ENCODE results near the gene ANKS3. TPM values are rescaled to one million over a fixed set of nuclear protein-coding genes. Genes with fewer than 3 reads are reported as not detected.
A peak's percentile ranks its signal among the peaks of the same experiment; 100 is the strongest.

Gene ANKS3, protein sequence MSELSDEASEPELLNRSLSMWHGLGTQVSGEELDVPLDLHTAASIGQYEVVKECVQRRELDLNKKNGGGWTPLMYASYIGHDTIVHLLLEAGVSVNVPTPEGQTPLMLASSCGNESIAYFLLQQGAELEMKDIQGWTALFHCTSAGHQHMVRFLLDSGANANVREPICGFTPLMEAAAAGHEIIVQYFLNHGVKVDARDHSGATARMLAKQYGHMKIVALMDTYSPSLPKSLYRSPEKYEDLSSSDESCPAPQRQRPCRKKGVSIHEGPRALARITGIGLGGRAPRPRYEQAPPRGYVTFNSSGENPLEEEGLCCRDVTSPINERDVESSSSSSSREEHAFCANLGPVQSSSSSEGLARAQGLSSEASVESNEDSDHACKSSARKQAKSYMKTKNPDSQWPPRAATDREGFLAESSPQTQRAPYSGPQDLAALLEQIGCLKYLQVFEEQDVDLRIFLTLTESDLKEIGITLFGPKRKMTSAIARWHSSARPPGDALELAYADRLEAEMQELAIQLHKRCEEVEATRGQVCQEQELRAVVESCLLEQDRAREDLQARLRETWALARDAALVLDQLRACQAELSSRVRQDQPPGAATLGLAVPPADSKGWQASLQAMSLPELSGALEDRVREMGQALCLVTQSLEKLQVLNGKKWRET
- polyA plus RNA-seq (2013, experiment 1 of 2), result 12.6 TPM
- polyA plus RNA-seq (2013, experiment 2 of 2), result 12.7 TPM

DNA sequence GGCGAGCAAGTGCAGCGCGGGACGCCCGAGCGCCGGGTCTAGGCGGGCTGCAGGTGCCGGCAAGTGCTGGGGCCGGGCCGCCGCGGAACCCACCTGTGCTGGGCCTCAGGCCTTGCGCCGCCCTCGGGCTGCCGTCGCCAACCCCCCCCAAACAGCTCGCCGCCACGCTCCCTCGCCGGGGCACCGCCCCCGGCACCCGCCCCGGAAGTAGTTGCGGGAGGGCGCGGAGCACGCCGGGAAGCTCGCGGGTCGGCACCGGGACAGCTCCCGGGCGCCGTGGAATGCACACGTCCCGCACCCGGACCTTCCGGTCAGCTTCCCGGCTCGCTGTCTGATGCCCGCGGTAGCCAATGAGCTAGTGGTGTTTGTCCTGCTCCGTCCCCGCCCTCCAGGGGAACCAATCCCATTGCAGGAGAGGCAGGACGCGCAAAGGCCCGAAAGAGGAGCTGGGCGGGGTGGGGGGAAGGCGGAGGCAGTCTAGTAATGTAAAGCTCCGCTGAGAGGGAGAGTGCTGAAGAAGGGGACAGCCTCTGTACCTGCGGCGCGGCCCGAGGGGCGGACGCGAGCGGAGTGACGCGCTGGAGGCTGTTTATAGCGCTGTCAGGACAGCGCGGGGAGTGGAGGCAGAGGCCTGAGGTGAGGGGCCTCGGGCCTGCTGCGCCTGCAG lies at the start of gene ANKS3, which contains the start of gene DNAAF8:
Gene ANKS3, minus strand, starts transcription at position 209 of the 667 bp plus-strand sequence. CDS start 4,122 bp downstream, outside the sequence.
Gene DNAAF8, plus strand, starts transcription at position 475 of the 667 bp plus-strand sequence. CDS start 1,978 bp downstream, outside the sequence.
- peak within 1 kb of the TSS; percentile 85 for H3K4me3 ChIP-seq (ENCODE audit: low read length)
- no peaks in the 10 kb centered on the region for H3K27me3 ChIP-seq (ENCODE audit: insufficient read depth, low read length)
- no peaks in the 10 kb centered on the region for H3K9me3 ChIP-seq (ENCODE audit: insufficient read depth, low read depth, low read length)
- no peaks in the 10 kb centered on the region; the same call in 1 of the 2 replicates for H3K4me1 ChIP-seq (ENCODE audit: insufficient read depth, low read length)
- peak within 1 kb of the TSS; percentile 83 for H3K9ac ChIP-seq (ENCODE audit: low read depth, low read length)
- H3K36me3 ChIP-seq (ENCODE audit: insufficient read depth, low read length), result peaks cover 17% of the 10 kb centered on the region
- H3K27ac ChIP-seq (ENCODE audit: low read depth, low read length), result peak within 1 kb of the TSS; percentile 86
- WGBS, result under 1% methylated on average over 70 of the region's 70 CpGs

DNA sequence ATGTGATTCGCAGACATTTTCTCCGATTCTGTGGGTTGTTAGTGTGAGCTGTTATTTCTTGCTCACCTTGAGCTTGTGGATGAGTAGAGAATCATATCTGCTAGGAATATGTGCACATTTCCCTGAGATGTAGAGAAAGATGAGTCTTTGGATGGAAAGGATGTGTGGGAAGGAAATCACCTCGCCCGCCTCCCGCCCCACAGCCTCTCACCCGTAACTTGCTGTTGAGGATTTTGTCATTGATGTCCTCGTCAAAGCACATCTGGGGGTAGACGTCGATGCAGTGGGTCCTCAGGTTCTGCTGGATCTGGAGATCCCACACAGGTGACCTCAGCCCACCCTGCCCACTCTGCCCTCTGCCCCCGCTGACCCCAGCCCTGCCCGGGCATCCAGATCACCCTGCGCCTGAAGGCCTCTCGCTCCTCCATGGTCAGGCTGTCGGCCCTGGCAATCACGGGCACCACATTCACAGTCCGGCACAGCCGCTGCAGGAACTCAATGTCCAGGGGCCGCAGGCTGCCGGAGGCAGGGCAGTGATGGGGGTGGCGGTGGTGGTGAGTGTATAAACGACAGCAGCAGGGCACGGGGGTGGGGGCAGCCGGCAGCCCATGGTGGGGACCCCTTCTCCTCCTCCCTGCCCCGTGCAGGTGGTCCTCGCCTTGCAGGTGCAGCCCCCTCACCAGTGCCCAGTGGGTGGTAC lies 49.3 kb upstream of the ANKS3 start:
- no peak overlapping the region for H3K4me3 ChIP-seq (ENCODE audit: low read length)
- WGBS, result 95% methylated on average over 25 of the region's 25 CpGs

DNA sequence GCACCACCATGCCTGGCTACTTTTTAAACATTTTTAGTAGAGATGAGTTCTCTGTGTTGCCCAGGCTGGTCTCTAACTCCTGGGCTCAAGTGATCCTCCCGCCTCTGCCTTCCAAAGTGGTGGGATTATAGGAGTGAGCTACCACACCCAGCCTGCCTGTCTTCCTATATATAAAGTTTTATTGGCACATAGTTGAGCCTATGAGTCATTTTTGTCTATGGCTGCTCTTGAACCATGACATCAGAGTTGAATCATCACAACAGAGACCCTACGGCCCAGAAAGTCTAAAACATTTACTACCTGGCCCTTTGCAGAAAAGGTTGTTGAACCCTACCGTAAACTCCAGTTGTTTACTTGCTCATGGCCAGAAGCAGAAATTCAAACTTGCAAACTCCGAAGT lies 46.2 kb upstream of the ANKS3 start:
- Histone ChIP-seq H3K27me3 (ENCODE audit: insufficient read depth, low read length) (no peaks in the 10 kb centered on the region), H3K9me3 (ENCODE audit: insufficient read depth, low read depth, low read length) (no peaks in the 10 kb centered on the region; the same call in 1 of the 2 replicates), H3K9ac (ENCODE audit: low read depth, low read length) (no peak overlapping the region), H3K27ac (ENCODE audit: low read depth, low read length) (no peak overlapping the region), H3K4me1 (ENCODE audit: insufficient read depth, low read length) (no peaks in the 10 kb centered on the region), H3K36me3 (ENCODE audit: insufficient read depth, low read length) (no peaks in the 10 kb centered on the region), H3K4me3 (ENCODE audit: low read length) (no peak overlapping the region)
- 87% methylated on average over 4 of the region's 4 CpGs for WGBS

More for the DNA sequence above, 49.3 kb upstream of the ANKS3 start:
- Histone ChIP-seq H3K36me3 (ENCODE audit: insufficient read depth, low read length) (no peaks in the 10 kb centered on the region), H3K9ac (ENCODE audit: low read depth, low read length) (no peak overlapping the region), H3K27me3 (ENCODE audit: insufficient read depth, low read length) (no peaks in the 10 kb centered on the region), H3K4me1 (ENCODE audit: insufficient read depth, low read length) (peaks cover 8% of the 10 kb centered on the region), H3K9me3 (ENCODE audit: insufficient read depth, low read depth, low read length) (no peaks in the 10 kb centered on the region), H3K27ac (ENCODE audit: low read depth, low read length) (no peak overlapping the region)

DNA sequence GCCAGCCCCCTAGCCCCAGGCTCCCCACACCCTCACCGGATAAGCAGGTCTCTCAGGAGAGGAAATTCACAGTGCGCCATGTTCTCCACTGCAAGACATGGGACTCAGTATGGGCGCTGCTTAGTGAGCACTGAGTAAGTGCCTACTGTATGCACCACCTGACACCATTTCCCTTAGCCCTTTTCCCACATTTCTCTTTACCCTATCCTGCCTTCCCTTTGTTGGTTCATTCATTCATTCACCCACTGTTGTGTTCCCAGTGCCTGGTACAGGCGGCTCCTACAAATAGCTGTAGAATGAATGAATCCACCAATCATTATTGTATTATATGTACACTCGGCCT lies 44.0 kb upstream of the ANKS3 start:
- Histone ChIP-seq H3K4me1 (ENCODE audit: insufficient read depth, low read length) (no peaks in the 10 kb centered on the region), H3K27me3 (ENCODE audit: insufficient read depth, low read length) (no peaks in the 10 kb centered on the region), H3K9me3 (ENCODE audit: insufficient read depth, low read depth, low read length) (no peaks in the 10 kb centered on the region; the same call in 1 of the 2 replicates), H3K4me3 (ENCODE audit: low read length) (no peak overlapping the region), H3K36me3 (ENCODE audit: insufficient read depth, low read length) (no peaks in the 10 kb centered on the region), H3K27ac (ENCODE audit: low read depth, low read length) (no peak overlapping the region), H3K9ac (ENCODE audit: low read depth, low read length) (no peak overlapping the region)
- WGBS, result 94% methylated on average over 5 of the region's 5 CpGs

DNA sequence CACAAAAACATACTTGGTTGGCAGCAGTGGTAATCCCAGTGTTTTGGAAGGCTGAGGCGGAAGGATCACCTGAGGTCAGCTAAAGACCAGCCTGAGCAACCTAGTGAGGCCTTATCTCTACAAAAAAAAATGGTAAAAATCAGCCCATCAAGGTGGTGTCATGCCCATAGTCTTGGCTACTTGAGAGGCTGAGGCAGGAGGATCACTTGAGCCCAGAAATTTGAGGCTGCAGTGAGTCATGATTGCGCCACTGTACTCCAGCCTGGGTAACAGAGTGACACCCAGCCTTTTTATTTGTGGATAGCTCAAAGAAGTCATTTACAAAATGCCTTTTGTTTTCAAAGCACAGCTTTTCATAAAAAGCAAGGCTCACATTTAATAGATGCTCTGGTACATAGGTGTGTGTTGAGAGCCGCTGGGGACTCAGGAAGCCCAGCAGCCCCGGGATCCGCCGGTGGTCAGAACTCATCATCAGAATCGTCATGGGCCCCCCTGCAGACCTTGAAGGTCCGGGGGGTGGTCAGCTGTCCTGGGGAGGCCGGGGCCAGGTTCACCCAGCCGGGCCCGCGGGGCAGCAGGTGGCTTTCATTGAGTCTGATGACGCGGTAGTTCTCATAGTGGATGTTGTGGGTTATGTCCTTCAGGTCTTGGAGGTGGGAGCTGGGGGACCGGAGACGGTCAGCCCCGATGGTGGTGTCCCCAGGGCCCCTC lies 43.4 kb upstream of the ANKS3 start:
- no peak overlapping the region for H3K4me3 ChIP-seq (ENCODE audit: low read length)
- H3K27ac ChIP-seq (ENCODE audit: low read depth, low read length), result no peak overlapping the region
- no peak overlapping the region for H3K9ac ChIP-seq (ENCODE audit: low read depth, low read length)
- H3K4me1 ChIP-seq (ENCODE audit: insufficient read depth, low read length), result no peaks in the 10 kb centered on the region
- 89% methylated on average over 17 of the region's 17 CpGs for WGBS
- no peaks in the 10 kb centered on the region for H3K27me3 ChIP-seq (ENCODE audit: insufficient read depth, low read length)
- no peaks in the 10 kb centered on the region; the same call in 1 of the 2 replicates for H3K9me3 ChIP-seq (ENCODE audit: insufficient read depth, low read depth, low read length)
- H3K36me3 ChIP-seq (ENCODE audit: insufficient read depth, low read length), result no peaks in the 10 kb centered on the region

DNA sequence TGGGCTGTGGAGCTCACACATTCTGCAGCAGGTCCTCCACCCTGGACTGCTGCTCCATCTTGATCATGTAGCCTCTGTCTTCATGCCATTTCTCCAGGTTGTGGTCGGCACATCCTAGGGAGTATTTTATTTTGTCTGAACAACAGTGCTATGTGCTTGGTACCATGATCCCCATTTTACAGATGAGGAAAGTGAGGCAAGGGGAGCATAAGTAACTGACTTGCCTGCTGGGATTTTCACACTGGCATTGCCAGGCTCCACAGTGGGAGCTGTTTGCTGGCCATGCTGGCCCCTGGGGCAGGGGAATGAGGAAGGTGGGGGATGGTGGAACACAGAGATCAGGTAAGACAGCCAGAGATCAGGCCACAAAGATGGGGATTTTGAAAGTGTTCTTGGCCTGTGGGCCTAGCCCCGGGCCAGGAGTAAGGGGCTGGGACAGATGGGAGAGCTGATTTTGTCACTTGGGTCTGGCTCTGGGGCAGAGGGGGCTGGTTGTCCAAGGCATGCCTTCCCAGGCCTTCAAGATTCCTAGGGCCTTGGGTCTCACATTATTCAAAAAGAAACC lies 42.2 kb upstream of the ANKS3 start:
- Histone ChIP-seq H3K36me3 (ENCODE audit: insufficient read depth, low read length) (no peaks in the 10 kb centered on the region), H3K27me3 (ENCODE audit: insufficient read depth, low read length) (no peaks in the 10 kb centered on the region), H3K27ac (ENCODE audit: low read depth, low read length) (no peak overlapping the region), H3K9ac (ENCODE audit: low read depth, low read length) (no peak overlapping the region), H3K4me3 (ENCODE audit: low read length) (no peak overlapping the region), H3K4me1 (ENCODE audit: insufficient read depth, low read length) (no peaks in the 10 kb centered on the region), H3K9me3 (ENCODE audit: insufficient read depth, low read depth, low read length) (no peaks in the 10 kb centered on the region; the same call in 1 of the 2 replicates)
- WGBS, result 98% methylated on average over 2 of the region's 2 CpGs

DNA sequence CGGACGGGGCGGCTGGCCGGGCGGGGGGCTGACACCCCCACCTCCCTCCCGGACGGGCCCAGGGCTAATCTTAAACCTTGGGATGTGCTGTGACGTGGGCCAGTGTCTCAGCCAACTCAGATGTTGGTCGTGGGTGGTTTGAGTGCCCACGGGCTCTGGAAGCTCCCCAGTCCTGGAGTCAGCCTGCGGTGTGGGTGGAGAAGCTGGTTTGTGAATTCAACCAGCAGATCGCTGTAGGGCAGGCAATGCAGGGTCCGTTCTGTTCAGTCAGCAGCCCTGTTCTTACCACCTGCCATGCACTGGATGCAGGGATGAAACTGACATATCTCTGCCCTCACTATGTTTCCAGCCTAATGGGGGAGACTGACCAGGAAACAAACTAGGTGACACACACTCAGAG lies 40.9 kb upstream of the ANKS3 start:
- H3K4me1 ChIP-seq (ENCODE audit: insufficient read depth, low read length), result no peaks in the 10 kb centered on the region
- H3K9ac ChIP-seq (ENCODE audit: low read depth, low read length), result no peak overlapping the region
- H3K27ac ChIP-seq (ENCODE audit: low read depth, low read length), result no peak overlapping the region
- no peaks in the 10 kb centered on the region; the same call in 1 of the 2 replicates for H3K9me3 ChIP-seq (ENCODE audit: insufficient read depth, low read depth, low read length)
- H3K36me3 ChIP-seq (ENCODE audit: insufficient read depth, low read length), result no peaks in the 10 kb centered on the region
- H3K27me3 ChIP-seq (ENCODE audit: insufficient read depth, low read length), result no peaks in the 10 kb centered on the region
- H3K4me3 ChIP-seq (ENCODE audit: low read length), result no peak overlapping the region
- WGBS, result 93% methylated on average over 13 of the region's 13 CpGs

DNA sequence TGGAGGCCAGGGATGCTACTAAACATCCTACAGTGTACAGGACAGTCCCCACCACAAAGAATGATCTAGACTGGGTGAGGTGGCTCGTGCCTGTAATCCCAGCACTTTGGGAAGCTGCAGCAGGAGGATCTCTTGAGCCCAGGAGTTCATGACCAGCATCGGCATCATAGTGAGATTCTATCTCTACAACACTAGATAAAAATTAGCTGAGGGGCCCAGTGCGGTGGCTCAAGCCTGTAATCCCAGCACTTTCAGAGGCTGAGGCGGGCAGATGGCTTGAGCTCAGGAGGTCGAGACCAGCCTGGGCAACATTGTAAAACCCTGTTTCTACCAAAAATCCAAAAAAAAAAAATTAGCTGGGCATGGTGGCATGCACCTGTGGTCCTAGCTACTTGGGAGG lies 38.3 kb upstream of the ANKS3 start:
- H3K4me3 ChIP-seq (ENCODE audit: low read length), result no peak overlapping the region
- no peaks in the 10 kb centered on the region for H3K36me3 ChIP-seq (ENCODE audit: insufficient read depth, low read length)
- no peaks in the 10 kb centered on the region for H3K4me1 ChIP-seq (ENCODE audit: insufficient read depth, low read length)
- no peaks in the 10 kb centered on the region; the same call in 1 of the 2 replicates for H3K9me3 ChIP-seq (ENCODE audit: insufficient read depth, low read depth, low read length)
- H3K9ac ChIP-seq (ENCODE audit: low read depth, low read length), result no peak overlapping the region
- no peak overlapping the region for H3K27ac ChIP-seq (ENCODE audit: low read depth, low read length)
- H3K27me3 ChIP-seq (ENCODE audit: insufficient read depth, low read length), result no peaks in the 10 kb centered on the region
- 90% methylated on average over 5 of the region's 5 CpGs for WGBS

DNA sequence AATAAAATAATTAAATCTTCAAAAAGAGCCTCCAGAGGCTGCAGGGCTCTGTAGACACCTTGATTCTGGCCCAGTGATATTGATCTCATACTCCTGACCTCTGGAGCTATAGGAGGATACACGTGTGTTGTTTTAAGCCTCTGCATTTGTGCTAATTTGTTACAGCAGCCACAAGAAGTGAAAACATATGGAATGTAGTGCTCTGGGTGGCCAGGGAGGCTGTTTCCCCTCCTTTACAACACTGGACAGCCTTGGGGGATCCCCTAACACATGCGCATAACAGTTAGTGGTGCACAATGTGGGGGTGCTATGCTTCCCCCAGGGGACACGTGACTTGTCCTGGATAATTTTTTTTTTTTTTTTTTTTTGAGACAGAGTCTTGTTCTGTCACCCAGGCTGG lies 37.6 kb upstream of the ANKS3 start:
- Histone ChIP-seq H3K9me3 (ENCODE audit: insufficient read depth, low read depth, low read length) (no peaks in the 10 kb centered on the region; the same call in 1 of the 2 replicates), H3K4me3 (ENCODE audit: low read length) (no peak overlapping the region), H3K4me1 (ENCODE audit: insufficient read depth, low read length) (no peaks in the 10 kb centered on the region), H3K9ac (ENCODE audit: low read depth, low read length) (no peak overlapping the region), H3K27me3 (ENCODE audit: insufficient read depth, low read length) (no peaks in the 10 kb centered on the region), H3K27ac (ENCODE audit: low read depth, low read length) (no peak overlapping the region), H3K36me3 (ENCODE audit: insufficient read depth, low read length) (no peaks in the 10 kb centered on the region)
- 83% methylated on average over 3 of the region's 3 CpGs for WGBS

DNA sequence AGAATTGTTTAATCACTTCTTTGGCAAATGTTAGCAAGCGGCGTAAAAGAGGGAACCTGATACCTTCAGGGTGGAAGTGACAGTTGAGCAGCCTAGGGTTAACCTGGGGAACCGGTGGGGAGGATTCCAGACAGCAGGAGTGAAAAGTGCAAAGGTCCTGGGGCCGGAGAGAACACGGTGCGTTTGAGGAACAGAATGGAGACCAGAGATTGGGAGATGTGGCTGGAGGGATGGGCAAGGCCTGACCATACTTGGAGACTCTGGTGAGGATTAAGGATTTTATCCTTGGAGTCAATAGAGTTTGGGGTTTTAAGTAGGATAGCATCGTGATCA lies 35.2 kb upstream of the ANKS3 start:
- Histone ChIP-seq H3K4me1 (ENCODE audit: insufficient read depth, low read length) (no peaks in the 10 kb centered on the region), H3K27me3 (ENCODE audit: insufficient read depth, low read length) (no peaks in the 10 kb centered on the region), H3K27ac (ENCODE audit: low read depth, low read length) (no peak overlapping the region), H3K9ac (ENCODE audit: low read depth, low read length) (peak overlapping the region; percentile 62; the same call in 1 of the 2 replicates), H3K36me3 (ENCODE audit: insufficient read depth, low read length) (peaks cover 11% of the 10 kb centered on the region), H3K4me3 (ENCODE audit: low read length) (peak overlapping the region; percentile 64), H3K9me3 (ENCODE audit: insufficient read depth, low read depth, low read length) (no peaks in the 10 kb centered on the region)
- 88% methylated on average over 7 of the region's 7 CpGs for WGBS

All from HUES64 (cell line).